Mesenteric fat pad (tissue), 1 donor: Measurements from ENCODE around the gene SLC6A16. TPM values are rescaled to one million over a fixed set of nuclear protein-coding genes. Genes with fewer than 3 reads are reported as not detected.

Source experiments
- DNase-seq: peaks from one replicate; pipeline ENCODE4 v3.0.0-alpha.2; 2020; ENCODE audit warnings: low spot score
- total RNA-seq: library from RNA; stranded (reverse); fragmentation: NEBNext Ultra II Directional; extraction: Animal tissue kit (Norgen Biotek cat#: 25700); gene quantifications from one replicate; pipeline ENCODE4 v1.2.1, GENCODE V29; 2021
- donor health status: DM: yes; HTN: yes; CAD: no.

SLC6A16 gene
- total RNA-seq, 1 donor from 2014 or later, result 3.1 TPM

GRCh38 chr19:49347191-49347590 lies 22.2 kb upstream of the SLC6A16 start:
- DNase-seq, result no peak

GRCh38 chr19:49344505-49345423 lies 19.8 kb upstream of the SLC6A16 start:
- DNase-seq, result no peak

GRCh38 chr19:49343123-49343522 lies 18.1 kb upstream of the SLC6A16 start:
- DNase-seq, result no peak

- no peak for DNase-seq
Observed at GRCh38 chr19:49342291-49342721, 17.3 kb upstream of the SLC6A16 start.

- peak; percentile 16 for DNase-seq
Observed at GRCh38 chr19:49340865-49341718, 16.1 kb upstream of the SLC6A16 start.

- DNase-seq, result peak; percentile 90
Observed at GRCh38 chr19:49340069-49340864, 15.3 kb upstream of the SLC6A16 start.

GRCh38 chr19:49339301-49340068 lies 14.5 kb upstream of the SLC6A16 start:
- peak; percentile 92 for DNase-seq

- DNase-seq, result peak; percentile 89
Observed at GRCh38 chr19:49338691-49339300, 13.8 kb upstream of the SLC6A16 start.

GRCh38 chr19:49338023-49338677 lies 13.2 kb upstream of the SLC6A16 start:
- DNase-seq, result peak; percentile 85

- DNase-seq, result peak; percentile 22
Observed at GRCh38 chr19:49337267-49338022, 12.5 kb upstream of the SLC6A16 start.

GRCh38 chr19:49336482-49337266 lies 11.7 kb upstream of the SLC6A16 start:
- DNase-seq, result peak; percentile 87

GRCh38 chr19:49335784-49336481 lies 10.9 kb upstream of the SLC6A16 start:
- DNase-seq, result peak; percentile 55

- peak; percentile 89 for DNase-seq
Observed at GRCh38 chr19:49335071-49335783, 10.2 kb upstream of the SLC6A16 start, which contains the start of gene CD37. Gene CD37 (plus strand): TSS chr19:49335406. CDS start chr19:49335541, 135 bp downstream.

GRCh38 chr19:49333811-49334288 lies 8.9 kb upstream of the SLC6A16 start:
- peak; percentile 88 for DNase-seq

- peak; percentile 53 for DNase-seq
Observed at GRCh38 chr19:49333418-49333805, 8.4 kb upstream of the SLC6A16 start.
